COLO668 (cell line): ENCODE data around the gene MMD.
"Not testable (repeated sequence)": the region's sequence is repeated elsewhere in the genome, so short reads cannot be mapped to it uniquely, and the experiment has no call there.

ENCODE experiments used
- DNase-seq: peaks from one replicate; lab custom pipeline; 2025; ENCODE audit not compliant: unreplicated experiment; lab: John Stamatoyannopoulos, UW

The MMD gene

GRCh38 chr17:55421179-55421934, at the start of gene MMD:
TSS of gene MMD (minus strand) at chr17:55421835. CDS start at chr17:55421695, 140 bp downstream.
- peak; percentile 53 for DNase-seq

DNA sequence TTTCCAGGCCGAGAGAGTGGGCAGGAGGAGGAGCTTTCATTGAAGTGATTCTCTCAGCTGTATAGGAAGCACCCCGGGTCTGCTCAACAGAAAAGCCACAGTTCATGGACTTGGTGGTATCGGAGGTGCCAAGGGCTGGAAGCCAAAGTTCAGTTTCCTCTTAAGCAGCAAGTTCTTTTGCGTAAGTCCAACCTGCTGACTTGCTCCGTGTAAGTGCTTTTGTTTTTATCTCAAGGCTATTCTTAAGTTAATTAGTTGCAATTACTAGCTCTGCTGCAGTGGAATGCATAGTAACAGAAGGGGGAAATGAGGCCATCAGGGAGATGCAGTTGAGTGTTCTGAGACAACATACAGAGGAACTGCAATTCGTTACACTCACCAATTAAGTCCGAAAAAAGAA, 45.0 kb upstream of the MMD start:
- no peak for DNase-seq

DNA sequence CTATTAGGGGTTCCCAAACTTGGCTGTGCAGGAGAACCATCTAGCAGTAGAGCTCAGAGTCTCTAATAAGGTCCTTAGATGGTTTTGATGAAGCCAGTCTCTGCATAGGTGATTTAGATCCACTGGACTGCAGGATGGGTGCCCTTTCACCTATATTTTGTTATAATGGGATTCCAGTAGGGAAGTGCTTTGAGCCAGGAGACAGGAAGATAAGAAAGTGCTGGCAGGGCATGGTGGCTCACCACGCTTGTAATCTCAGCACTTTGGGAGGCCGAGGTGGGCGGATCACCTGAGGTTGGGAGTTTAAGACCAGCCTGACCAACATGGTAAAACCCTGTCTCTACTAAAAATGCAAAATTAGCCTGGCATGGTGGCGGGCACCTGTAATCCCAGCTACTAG, 44.1 kb upstream of the MMD start:
- not testable (repeated sequence) for DNase-seq

- DNase-seq = no peak
Observed at GRCh38 chr17:55463600-55463999, 42.0 kb upstream of the MMD start.

DNA sequence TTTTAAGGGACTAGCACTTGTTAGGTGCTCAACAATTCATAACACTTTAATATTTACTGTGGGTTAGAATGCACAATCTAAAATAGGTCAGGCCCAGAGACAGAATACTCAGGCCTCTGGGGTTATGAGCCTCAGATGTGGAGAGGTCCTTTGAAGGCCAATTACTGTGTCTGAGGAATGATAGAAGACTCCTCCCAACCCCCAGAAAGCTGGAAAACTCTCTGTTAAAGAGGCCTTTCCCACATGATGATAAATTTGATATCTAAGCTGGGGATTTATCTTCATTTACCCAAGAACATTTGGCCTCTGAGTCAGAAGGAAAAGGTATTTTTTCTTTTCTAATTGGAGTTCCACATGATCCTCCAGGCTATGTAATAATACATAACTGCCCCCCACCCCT, 41.1 kb upstream of the MMD start:
- DNase-seq = no peak

GRCh38 chr17:55462234-55462633, 40.6 kb upstream of the MMD start:
- DNase-seq = no peak

DNA sequence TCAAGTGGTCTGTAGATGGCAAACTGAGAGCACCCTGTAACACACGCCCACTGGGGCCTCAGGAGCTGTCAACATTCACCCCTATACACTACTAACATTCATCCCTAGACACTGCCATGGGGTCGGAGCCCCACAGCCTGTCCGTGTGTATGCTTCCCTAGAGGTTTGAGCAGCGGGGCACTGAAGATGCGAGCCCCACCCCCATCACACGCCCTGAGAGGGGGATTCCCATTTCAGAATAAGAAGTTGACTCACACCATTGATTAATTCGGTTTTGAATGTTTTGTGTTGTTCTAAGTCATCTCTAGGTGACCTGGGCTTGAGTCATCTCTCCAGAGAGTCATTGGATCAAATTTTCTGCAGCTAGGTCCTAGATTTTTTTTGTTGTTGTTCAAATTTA, 37.3 kb upstream of the MMD start:
- no peak for DNase-seq

DNA sequence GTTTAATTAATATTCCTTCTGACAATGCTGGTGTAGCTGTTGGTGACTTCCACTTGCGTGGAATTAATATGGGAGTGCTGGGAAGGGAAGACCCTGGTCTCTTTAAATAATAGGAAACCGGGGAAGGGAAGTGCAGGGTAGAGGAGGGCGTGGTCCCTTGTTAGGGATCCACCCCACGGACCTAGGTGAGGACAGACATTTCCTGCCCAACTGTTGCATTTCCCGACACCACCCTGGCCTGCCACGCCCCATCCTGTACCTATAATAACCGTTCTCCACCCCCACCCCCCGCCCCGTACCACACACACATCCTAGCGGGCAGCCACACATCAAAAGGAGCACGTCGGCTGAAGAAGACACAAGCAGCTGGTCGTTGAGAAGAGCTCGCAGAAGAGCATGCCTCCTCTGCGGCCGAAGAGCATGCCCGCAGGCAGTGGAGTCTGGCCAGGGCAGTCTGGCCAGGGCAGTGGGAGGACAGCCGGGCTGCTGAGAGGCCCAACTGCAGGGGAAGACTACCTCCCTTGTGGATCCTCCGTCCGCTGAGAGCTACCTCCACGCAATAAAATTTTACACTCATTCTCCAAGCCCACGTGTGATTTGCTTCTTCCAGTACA, 36.8 kb upstream of the MMD start:
- DNase-seq = no peak

DNA sequence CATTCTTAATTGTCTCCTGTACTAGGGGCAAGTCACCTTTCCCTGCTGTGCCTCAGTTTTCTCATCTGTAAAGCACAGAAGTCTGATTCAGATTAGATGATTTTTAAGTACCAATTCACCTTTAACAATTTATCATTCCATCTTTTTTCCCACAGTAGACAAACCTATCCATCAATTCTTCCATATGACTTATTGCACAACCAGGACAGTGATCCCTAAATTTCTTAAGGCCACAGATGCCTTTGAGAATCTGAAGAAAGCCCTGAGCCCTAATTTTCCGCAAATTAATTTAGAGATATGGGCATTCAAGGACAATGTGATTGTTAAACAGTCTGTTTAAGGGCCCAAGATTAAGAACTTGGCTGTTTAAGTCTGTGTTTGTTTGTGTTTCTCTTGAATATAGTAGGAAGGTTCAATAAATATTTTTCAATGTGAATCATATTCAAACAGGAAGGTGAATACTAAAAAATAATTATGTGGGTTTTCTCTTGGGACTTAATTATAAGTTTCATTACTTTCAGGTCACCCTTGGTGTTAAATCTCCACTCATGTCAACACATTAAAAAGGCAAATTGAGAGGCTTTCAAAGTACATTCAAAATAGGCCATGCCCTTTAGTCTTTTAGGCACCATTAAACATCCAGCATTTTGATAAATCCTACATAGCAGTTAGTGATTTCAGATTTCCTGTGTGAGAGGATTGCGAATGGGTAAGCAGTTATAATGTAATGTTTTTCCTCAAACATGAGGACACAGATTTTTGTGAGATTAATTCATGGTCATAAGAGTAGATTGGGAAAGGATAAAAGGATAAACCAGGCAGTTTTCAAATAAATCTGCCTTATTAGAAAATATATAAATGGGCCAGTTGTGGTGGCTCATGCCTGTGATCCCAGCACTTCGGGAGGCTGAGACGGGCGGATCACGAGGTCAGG, 34.9 kb upstream of the MMD start:
- no peak for DNase-seq

DNA sequence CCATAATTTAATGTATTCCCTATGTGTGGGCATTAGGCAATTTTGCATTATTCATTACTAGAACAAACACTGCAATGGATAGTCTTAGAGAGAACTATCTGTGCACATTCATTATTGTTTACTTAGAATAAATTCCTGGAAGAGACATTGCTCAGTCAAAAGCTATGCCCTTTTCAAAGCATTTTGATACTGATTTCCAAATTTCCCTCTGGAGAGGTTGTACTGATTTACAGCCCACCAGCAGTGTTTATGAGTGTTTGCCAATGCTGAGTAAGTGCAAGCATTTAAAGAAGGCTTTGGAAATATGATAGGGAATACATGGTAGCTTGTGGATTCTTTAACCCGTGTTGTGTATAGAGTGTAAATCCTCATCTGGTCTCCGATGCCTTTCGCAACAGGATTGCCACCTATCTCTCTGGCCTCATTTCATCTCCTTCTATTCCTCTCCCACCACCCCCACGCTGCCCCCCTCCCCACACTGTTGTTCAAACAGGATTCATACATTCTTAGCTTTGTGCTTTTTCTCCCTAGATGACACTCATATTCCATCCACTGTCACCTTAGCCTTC, 33.4 kb upstream of the MMD start:
- no peak for DNase-seq

- no peak for DNase-seq
Observed at GRCh38 chr17:55453839-55454557, 32.4 kb upstream of the MMD start.

DNA sequence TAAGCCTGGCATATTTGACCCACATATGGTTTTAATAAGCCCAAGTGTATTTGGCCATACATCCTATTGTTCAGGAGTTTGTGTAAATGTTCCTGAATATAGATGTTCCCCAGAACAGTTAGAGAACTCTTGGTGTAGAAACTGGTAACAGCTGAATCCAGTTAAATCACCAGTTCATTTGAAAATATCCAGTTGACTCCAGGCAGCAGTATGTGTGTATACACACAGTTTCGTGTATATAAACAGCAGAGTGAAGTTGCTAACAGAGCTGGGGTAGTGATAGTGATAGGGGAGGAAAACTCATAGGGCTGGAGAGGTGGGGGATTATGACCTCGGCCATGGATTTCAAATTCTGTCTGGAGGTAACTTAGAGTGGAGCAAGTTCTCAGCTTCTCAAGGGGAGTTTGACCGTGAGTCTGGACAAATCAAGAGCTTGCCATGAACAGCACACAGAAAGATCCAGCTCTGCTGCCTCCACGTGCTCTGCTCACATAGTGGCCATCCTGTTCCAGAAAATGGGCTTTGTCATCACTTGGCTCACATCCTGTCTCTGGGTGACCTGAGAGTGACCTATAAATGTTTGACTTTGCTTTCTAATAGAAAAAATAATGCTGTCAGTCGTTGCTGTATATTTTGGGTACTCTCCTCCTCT, 30.6 kb upstream of the MMD start:
- no peak for DNase-seq

GRCh38 chr17:55451758-55452138, 30.1 kb upstream of the MMD start:
- DNase-seq = no peak

GRCh38 chr17:55451203-55451641, 29.6 kb upstream of the MMD start:
- no peak for DNase-seq

DNA sequence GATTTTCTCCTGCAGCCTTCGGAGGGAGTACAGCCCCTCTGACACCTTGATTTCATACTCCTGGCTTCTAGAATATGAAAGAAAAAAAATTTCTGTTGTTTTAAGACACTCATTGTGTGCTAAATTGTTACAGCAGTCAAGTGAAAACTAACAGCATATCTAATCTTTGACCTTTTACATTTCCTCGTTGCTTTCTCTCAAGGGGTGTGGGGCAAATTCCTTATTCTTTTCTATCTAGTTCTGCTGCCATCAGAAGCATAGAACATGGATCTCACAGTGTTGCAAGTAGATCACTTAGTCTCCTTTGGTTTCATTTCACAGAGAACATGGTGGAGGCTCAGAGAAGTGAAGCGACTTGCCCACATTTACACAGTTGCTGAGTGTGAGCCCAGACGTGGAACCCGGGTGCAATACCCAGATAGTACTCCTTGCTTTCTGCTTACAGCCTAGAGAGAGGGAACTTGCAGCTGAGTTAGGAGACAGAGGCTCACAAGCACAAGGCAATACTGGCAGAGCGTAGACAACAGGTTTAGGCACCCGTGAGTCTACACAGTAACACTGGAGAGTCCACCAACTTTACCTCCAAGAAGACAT, 28.7 kb upstream of the MMD start:
- DNase-seq = no peak

DNA sequence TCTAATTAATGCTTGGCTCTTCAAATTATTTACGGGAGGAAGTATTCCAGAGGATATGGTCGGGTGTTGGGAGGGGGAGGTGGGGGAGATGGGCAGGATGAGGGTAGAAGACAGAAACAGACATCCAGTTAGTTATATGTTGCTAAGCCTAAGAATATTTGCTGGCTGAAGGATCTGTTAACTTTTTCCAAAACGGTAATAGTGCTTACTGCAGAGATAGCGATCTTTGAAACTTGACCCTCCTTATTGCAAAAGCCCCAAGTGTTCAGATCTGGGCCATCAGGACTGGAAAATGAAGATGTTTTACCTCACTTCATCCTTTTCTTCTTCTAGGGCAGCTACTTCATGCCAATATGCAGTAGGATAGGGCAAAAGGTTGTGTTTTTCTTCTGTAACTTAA, 27.0 kb upstream of the MMD start:
- DNase-seq = no peak

- no peak for DNase-seq
Observed at GRCh38 chr17:55446581-55447205, 25.1 kb upstream of the MMD start.

GRCh38 chr17:55446004-55446403, 24.4 kb upstream of the MMD start:
- not testable (repeated sequence) for DNase-seq
